Stimulated activated CD4-positive, alpha-beta T cell treated with anti-CD3 and anti-CD28 coated beads, Interleukin-15, amount 100 ng/mL, for 48 hours (primary cell): ENCODE results near the gene PLOD3.
A peak's percentile ranks its signal among the peaks of the same experiment; 100 is the strongest.

Experiments
- DNase-seq, 2 donors: peaks; one replicate each; pipeline ENCODE4 v3.0.0-alpha.2; 2020; ENCODE audit warnings: low read depth in 2 of 2

Gene PLOD3

DNA sequence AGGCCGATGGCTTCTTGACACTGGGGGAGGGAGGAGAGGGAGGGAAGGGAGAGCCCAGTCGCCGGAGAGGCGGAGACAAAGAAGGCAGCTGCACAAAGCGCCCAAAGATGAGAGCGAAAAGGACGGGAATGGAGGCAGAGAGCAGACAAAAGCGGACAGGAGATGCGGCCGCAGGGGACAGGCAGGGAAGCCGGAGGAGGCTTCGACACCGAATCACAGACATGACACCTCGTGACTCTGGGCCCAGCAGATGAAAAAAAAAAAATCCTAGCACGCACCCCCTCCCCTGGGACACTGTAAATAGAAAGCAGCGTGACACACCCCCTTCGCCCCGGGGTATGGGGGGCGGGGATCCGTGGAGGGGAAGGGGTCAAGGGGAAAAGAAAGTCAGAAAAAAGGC is 38.3 kb downstream of the PLOD3 start:
- no peak for DNase-seq

DNA sequence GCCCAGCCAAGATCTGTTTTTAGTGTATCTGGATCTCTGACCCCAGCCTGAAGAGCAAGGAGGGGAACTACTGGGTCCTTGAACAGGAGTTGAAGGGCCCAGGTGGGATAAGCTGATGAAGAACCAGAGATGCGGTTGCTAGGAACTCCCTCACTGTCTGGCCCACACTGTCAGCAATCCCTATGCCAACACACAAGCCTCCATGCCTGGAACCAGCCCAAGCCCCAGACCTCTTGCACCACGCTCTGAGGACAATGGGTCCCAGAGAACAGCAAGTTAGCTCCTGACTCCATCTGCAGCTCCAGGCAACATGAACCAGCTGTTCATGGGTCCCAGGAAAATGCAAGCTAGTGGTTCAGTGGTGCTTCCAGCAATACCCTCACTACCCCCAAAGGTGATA is 39.7 kb downstream of the PLOD3 start:
- DNase-seq = no peak

DNA sequence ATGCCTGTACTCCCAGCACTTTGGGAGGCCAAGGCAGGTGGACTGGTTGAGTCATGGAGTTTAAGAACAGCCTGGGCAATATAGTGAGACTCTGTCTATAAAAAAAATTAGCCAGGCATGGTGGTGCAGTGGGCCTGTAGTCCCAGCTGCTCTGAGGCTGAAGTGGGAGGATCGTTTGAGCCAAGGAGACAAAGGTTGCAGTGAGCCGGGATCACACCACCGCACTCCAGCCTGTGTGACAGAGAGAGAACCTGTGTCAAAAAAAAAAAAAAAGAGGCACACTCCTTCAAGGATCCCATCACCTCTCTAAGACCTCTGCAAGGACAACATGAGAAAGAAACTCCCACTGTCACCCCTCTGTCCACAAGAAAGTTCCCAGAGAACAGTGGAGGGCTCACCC is 41.7 kb downstream of the PLOD3 start:
- DNase-seq = no peak

DNA sequence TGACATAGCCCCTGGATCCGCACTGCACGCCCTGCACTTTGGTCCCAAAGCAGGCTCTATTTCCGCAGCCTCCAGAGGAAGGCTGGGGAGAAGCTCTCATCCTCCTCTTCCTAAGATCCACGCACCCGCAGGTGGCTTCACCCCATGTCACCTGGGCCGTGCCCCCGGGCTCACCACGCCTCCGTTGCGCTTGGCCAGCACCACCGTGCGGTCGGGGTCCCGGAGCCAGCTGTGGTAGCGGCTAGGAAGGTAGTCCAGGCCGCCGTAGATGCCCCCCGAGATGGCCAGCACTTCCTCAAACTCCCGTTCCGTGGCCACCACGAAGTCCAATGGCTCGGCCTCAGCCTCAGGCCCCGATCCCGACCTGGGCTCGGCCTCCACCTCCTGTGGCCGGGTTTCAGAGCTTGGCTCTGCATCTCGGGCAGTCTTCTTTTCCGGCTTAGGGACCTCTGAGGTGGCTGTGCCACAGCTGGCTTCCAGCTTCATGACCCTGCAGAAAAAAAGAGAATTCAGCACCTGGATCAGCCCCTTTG is 43.0 kb downstream of the PLOD3 start:
- DNase-seq = no peak

DNA sequence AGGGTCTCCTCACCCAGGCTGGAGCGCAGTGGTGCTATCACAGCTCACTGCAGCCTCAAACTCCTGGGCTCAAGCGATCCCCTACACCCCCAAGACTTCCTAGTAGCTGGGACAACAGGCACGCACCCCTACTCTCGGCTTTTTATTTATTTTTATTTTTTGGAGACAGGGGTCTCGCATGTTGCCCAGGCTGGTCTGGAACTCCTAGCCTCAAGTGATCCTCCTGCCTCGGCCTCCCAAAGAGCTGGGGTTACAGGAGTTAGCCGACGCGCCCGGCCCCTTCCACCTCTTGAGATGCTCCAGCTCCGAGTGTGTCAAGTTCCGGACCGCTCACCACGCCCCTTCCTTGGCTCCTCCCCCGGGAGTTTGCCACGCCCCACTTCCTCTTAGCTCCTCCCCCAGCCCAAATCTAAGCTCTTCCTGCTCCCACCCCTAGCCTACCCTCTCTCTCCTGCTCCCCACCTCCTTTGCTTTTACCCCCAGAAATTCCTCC is 43.6 kb downstream of the PLOD3 start:
- peak; percentile 52 to 60 for DNase-seq

DNA sequence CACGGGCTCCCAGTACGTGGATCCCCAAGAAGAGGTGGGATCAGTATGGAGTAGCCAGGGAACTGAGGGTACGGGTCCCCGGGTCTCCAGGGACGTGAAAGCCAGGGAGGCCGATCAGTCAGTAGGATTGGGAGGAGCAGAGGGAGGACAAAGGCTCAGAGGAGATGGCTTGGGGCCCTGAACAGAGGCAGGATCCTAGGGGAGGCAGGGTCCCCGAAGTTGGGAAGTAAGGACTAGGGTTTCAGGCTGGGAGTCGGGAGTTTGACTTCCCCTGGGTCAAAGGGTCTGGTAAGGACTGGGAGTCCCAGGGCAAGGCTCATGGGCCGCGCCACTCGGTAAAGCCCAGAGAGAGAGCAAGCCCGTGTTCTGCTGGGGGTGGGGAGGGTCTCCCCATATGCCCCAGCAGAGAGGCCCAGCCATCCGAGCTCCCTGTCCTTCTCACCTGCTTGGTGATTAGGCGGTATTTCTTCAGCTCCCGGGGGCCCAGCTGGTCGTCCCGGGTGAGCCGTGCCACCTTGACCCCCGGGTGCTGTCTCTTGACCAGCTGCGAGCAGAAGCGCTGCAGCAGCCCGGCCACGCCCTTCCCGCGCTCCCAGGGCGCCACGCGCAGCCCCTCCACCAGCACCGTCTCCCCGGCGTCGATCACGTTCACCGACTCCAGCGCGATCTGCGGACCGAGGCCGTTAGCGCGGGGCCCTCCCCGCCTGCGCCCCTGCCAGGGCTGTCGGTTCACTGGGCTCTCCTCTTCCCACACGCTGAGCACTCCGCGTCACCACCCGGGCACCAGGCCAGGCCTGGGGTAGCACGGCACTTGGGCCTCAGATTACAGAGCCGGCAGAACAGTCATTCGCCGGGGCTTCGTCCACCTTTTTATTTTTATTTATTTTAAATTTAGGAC is 44.3 kb downstream of the PLOD3 start:
- DNase-seq = no peak

DNA sequence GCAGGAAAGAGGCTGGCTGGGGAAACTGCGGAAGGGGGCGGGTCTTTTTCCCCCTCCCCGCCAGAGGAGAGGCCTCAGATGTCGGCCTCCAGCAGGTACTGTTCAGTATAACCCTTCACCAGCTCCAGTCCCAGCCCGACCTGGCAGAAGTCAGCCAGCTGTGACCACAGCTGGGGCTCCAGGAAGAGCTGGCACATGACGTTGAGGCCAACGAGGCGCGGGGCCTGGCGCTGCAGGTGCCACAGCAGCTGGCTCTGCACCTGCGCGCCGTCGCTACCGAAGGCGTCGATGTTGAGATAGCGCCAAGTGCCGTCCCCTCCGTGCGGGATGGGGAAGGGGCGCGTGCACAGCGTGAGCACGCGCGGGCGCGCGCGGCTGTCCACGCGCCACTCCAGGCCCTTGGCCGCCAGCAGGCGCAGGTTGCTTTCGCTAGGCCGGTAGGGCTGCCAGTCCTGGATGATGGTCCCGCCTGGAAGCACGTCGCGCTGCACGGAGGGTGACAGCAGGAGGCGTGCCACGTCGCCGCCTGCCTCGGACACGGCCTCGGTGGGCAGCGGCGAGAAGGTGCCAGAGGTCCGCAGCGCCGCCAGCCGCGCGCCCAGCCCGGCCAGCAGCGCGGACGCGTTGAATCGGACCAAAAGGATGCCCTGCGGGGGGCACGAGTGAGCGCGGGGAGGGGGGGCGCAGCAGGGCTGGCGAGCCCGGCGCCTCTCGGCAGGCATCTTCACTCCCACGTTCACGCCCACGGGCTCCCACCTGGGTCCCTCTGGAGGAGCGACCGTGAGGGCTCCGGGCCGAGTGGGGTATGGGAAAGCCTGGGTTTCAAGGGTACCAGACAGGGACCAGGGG is 45.2 kb downstream of the PLOD3 start:
- no peak for DNase-seq

DNA sequence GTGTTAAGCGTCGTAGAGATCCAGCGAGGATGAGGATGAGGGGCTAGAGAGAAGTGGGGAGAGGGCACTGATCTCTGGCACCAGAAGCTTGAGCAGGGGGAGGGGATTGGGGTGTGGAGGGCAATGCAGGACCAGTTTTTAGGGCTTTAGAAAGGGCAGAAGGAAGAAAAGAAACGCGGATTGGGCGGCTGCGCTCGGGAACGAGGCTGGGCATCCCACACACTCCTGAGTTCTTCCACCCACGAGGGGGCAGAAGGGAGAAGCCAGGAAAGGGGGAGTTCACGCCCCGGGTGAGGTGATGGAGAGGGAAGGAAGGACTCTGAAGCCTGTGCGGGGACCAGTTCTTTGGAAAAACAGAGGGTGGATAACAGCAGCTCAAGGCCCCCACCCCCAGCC is 45.9 kb downstream of the PLOD3 start:
- DNase-seq = no peak

DNA sequence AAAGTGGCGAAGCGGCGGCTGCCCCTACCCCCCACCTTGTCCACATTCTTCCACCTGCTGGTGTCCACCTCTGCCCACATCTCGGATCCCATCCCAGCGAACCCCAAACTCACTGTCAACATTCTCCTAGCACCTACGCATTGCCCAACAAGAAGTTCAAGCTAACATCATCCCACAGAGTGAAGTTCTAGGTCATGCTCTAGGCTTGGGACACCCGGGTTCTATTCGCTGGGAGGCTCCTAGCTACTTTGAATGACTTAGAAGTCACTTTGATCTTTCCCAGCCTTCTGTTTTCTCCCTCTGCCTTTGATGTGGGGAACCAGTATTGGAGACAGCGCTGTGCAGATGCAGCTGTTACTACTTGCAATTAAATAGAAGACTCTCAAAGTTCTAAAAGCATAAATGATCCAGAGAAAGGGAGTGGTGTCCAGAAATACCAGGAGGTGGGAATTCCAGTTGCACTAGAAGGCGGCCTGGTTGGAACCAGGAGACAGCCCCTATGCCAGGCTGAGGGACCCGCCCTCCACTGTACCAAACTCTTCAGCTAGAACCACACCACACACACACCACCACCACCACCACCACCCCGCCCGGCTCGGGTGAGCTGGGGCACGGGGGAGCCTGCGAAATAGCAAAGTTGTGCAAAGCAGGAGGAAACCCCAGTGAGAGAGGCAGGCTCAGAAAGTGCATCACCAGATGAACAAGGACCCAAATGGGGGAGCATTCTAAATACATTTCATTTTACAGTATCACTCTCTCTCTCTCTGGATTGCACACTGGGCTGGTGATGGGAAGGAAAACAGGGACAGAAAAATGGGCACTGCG is 46.6 kb downstream of the PLOD3 start:
- no peak for DNase-seq

DNA sequence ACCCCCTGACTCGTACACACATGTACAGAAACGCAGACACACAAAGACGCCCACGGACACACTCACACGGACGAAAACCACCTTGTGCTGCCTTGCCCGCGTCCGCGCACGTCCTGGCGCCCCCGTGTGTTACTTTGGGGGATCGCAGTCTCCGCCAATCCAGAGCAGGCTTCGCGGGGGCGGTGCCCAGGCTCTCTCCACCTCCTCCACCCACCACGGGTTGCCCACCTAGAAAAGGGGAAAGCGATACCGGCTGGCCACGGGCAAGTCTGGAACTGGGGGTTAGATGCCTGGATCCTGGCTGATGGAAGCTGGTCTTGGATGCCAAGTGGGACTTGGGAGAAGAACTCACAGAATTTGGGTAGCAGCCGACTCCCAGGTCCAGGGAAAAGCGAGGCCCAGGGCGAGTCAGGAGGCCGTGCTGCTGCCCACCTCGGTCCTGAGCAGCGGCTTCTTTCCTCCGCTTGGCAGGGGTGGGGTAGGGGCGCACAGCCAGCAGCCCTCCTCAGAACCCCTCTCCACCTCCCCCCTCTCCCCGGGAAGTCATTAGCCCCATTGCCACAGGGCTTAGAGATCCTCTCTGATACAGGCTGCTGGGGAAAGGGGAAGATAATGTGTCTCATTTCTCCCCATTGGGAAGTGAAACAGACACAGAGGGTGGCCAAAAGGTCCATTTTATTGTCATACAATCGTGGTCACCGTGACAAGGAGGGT is 47.4 kb downstream of the PLOD3 start:
- DNase-seq = peak; percentile 43 to 77

DNA sequence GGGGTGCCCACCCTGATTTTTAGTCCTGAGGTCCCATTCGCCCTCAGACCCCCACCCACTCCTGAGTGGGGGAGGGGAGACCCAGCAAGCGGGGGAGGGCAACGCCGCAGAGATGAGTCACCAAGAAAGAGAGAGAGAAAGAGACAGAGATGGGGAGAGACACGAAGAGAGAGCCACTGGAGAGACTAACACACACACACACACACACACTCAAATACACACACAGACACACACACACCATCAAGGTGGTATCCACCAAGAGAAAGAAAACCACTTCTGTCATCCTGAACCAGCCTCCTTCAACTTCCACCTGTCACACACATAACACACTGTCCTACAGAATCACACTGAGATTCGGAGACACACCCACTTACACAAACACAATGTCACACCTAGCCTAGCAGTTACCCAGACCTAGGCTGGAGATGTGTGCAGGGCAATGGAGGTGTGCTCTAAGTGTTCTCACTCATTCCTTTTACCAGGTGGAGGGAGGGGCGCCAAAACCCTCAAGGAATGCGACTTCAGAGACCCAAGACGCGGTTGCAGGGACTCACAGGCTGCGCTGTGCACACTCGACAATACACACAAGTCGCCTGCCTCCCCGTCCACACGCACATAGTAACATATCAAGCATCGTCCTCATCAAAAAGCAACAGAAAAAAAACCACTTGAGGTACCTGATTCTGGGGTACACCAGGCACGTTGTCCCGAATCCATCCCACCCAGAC is 48.1 kb downstream of the PLOD3 start:
- DNase-seq = no peak

DNA sequence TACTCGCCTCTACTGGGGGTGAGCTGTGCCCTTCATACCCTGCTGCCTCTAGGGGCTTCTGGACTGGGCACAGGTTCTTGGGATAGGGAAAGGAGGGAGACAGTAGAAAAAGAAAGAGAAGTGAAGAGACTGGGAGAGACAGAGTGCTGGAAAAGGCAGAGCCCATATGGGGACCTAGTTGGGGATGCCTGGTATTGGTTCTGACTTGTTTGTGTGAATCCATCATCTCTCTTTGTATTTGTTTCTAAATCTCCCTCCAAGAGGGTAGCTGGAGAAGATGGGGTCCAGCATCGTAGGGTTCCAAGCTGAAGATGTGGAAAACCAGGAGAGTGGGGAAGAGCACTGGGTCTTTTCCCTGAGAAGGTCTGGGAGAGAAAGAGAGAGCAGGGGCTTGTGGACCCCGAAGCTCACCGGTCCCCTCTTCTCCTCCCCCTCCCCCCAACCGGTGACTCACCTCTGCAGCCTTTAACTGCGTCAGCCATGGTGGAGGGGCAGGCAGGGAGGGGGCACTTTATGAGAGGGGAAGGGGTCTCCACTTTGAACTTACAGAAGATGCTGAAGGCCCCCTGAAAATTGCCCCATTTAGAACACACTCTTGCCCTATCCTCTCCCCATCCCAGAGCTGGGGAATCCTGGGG is 48.9 kb downstream of the PLOD3 start:
- DNase-seq = no peak

DNA sequence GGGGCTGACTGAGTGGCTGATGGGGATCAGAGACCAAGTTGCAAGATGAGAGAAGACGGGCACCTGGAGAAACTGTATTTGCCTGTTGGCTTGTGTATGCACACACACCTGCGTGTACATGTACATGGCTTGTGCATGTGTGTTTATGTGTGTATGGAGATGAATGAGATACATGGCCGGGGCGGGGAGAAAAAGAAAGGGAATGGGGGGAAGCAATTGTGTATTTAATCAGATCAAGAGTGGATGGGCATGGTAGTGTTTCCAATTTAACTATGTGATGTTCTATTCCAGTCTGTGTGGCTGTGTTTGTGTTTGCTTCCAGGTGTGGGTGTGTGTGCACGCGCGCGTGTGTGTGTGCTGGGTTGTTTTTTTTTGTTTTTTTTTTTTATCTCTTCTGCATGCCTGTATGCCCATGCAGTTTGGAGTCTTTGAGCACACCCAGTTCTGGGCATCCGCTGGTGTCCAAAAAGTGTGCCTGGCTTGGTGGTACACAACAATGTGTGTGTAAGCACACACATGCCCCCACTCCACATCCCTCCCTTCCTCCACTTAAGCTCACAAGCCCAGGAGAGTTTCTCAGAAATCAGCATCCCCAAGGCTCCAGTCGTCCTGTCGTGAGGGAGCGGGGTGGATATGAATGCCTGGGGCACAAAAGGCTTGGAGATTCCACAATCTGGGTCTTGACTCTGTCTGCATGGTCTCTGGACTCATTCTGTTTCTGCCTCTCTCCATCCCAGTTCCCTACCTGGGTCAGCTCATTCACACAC is 49.6 kb downstream of the PLOD3 start:
- no peak for DNase-seq

DNA sequence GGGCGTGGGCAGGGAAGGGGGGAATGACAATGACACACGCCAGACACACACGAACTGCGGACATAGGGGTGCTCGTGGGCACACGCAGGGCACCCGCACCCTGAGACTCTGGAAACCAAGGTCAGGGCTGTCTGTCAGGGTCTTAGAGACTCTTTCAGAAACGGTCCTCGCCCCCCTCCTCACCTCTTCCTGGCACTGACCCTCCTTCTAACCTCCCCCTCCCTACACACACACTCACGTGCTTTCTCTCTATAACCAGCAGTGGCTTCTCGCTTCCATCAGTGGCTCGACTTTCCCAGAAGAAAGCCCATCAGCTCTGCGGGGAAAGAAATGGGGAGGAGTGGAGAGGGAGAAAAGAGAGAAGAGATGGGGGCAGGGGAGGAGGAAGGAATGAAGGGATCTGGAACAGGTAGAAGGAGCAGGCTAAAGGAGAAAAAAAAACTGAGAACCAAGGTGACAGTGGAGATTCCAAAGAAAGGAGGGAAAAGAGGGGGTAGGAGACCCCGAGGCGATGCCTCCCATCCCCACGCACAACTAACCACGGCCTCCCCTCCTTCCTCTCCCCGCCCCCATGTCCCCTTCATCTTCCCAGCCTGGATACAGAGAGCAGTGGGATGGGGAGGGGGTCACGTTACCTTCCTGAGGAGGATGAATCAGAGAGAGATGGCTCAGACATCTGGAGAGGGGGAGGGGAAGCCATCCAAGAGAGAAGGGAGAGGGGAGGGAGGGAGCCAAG is 50.3 kb downstream of the PLOD3 start:
- no peak for DNase-seq

DNA sequence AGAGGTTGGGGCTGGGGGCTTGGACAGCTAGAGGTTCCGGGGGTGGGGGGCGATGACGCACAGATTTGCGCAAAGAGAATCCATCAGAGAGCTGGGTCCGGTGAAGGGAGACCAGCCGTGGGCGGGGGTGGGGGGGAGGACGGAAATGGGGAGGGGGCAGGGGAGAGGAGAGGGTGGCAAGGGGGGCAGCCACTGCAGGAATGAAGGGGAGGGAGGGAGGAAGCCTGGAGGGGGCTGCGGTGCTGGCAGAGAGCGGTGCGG is 50.8 kb downstream of the PLOD3 start:
- DNase-seq = no peak

DNA sequence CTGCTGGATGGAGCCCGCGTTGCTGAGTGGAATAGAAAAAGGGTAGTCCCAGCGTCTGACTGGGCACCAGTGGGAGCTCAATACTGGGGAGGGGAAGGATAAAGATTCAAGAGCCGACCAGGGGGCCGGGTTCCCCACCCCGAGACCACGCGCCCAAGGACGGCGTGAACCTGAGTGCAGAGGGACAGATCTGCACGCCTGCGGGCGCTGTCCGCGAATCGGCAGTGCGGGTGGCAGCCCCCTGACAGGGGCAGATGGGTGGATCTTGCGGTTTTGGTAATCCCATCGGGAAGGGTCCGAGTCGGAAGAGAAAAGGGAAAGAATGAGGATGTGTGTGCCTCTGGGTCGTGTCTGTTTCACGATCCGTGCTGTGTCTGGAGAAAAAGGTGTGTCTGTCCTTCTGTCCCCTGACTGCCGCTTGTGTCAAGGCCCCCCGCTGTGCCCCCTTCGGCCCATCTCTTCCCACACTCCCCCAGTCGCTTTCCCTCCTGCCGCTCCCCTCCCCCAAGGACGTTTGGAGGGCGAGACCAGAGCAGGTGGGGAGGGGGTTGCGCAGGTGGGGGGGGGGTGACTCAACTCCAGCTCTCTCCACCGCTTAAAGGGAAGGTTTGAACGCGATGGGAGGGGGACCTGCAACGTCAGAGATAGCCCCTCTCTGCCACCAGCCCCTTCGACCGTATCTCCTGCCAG is 51.3 kb downstream of the PLOD3 start:
- no peak for DNase-seq

DNA sequence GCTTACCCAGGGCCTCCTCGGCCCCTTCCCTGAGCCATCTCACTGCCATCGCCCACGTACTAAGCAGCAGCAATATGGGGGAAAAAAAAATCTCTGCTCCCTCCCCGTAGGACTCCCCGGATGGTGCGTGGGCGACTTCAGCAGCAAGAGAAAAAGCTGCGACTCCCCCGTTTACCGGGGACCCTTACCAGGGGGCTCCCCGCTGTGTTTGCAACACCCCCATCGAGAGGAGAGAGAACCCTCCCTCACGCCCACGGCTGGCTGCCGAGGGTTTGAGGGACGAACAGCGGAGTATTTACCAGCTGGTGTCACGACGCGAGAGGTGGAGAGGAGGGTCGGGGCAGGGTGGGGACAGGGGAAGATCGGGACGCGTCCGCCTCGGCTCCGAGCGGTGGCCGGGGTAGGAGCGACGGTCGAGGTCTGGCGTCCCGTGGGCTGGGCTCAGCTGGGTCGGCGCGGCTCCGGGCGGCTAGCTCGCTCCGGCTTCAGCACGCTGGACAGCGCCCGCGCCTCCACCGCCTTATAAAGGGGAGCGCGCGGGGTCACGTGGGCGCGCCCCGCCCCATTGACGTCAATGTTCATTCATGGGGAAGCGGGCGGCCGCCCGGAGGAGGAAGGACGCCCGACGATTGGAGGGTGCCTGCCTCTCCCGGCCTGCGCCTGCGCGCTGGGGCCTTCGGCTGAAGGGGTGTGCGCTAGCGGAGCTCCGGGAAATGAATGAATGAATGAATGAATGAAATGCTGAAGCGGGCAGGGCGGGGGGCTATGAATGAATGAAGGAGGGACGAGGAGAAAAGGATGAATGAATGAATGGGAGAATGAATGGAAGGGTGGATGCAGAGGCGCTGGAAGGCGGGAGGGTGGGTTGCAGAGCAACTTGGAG is 52.1 kb downstream of the PLOD3 start, which contains the start of gene VGF:
Gene VGF, minus strand, starts transcription at position 495 of the 883 bp plus-strand sequence. CDS start 726 bp downstream, outside the sequence.
- DNase-seq = peak; percentile 84 to 91
